NCI-H128 (cell line): Measurements from ENCODE around the gene SLC6A4.

Source experiments
- DNase-seq: peaks from one replicate; lab custom pipeline; 2025; ENCODE audit not compliant: unreplicated experiment; lab: John Stamatoyannopoulos, UW

SLC6A4 gene

DNA sequence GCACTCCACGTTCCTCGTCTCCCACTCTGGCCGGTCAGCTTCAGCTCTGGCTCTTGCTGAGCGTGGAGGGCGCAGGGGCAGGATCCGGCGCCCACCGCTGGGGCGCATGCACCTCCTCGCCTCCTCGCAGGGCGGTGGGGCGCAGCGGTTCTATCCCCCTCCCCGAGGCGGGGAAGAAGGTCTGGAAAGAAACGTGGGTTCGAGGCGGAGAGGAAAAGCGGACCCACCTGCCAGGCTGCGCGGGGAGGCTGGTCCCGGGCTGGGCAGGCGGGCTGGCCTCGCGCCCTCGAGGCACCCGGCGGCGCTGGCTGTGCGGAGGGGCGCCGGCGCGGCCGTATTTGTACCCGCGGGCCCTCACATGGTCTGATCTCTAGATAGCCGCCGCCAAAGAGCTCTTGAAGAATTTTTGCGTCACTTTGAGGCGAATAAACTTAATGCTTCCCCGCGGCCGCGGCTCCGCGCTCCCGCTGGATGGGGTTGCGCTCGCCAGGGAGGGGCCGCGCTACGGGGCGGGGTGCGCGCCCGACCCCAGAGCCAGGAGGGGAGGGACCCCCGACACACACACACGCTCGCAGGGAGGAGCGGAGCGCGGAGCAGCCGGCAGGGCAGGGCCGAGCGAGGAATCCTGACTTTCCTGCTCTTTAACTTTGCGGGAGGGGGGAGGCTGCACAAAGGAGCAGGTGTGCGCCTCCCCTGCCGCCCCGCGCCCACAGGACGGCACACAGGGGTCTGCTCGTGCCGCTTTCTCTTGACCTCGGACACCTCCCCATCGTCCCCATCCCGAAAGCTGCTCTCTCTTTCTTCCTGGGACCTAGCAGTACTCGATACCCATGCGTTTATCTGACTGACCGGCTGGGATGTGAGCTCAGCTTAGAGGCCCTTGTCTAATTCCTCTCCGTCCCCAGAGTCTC is at the start of gene SLC6A4:
Gene SLC6A4 (minus strand): TSS at position 312 of the 911 bp plus-strand sequence. CDS start 13,739 bp downstream, outside the sequence.
- no peak for DNase-seq

DNA sequence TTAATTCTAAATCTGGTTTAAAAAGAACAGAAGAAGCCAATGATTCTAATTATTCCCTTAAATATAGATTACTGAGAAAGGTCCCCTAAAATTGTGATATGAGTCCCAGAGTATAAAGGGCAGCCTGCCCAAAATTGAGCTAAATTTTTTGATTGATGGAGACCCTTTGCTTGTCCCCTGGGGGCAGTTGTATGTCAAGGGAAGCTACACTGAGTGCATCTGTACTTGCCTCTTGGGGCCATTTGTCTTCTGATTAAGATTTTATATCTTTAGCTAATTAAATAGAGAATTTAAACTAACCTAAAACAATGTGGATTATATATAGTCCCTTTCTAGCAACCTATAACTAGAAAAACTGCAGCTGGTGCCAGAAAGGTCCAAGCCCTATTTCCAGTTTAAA is 43.7 kb upstream of the SLC6A4 start:
- DNase-seq = no peak

DNA sequence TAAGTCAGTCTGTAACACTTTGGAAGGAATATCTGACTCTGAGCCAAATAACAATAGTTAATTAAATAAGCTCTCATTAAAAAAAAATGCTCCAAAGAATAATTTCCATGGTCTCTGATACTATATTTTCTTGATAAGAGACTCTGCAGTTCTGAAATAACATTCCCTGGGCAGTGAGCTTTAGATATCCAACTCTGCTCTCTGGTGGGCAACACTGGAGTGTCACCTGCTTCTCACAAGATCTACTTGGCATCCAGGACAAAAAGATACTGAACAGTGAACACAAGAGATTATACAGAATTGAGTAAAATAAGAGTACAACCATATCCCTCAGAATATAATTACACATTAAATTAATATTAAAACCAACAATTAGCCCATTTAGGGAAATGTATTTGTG is 42.5 kb upstream of the SLC6A4 start:
- DNase-seq = peak; percentile 17

DNA sequence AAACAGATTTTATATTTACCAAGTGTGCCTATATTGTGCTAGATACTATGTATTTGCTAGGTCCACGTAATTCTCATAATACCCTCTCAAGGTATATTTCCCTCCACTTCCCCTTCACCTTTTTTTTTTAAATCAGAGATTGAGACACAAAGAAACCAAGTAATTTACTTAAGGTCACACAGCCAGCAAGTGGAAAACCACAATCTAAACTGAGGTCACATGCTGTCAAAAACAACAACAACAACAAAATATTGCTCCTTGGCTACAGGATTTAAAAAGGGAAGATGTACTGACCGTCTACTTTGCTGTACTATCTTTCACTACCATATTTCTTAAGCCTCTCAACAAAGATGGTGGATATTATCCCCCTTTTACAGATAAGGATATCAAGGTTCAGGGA is 40.4 kb upstream of the SLC6A4 start:
- no peak for DNase-seq

DNA sequence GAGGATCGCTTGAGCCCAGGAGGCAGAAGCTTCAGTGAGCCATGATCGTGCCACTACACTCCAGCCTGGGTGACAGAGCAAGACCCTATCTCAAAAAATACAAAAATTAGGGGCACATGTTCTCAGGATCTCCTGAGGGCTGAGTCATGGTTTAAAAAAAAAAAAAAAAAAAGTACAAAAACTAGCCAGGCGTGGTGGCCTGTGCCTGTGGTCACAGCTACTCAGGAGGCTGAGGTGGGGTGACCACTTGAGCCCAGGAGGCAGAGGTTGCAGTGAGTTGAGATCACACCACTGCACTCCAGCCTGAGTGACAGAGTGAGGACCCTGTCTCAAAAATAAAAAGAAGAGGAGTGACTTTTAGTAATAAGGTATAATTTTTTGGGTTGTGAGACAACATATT is 39.4 kb upstream of the SLC6A4 start:
- no peak for DNase-seq

DNA sequence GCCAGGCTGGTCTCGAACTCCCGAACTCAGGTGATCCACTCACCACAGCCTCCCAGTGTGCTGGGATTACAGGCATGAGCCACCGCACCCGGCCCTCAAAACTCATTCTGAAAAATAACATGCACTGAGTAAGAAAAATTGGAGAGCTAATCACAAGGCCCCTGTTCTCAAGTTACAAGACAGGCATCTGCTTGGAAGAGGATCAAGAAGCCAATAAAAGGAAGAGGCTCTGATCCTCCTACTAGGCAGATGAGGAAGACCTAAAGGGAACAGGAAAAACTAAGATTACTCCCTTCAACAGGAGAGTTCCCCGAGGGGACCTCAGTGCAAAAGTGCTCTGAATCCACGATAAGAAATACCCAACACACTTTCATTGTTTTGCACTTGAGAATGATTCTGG is 37.9 kb upstream of the SLC6A4 start:
- DNase-seq = no peak

DNA sequence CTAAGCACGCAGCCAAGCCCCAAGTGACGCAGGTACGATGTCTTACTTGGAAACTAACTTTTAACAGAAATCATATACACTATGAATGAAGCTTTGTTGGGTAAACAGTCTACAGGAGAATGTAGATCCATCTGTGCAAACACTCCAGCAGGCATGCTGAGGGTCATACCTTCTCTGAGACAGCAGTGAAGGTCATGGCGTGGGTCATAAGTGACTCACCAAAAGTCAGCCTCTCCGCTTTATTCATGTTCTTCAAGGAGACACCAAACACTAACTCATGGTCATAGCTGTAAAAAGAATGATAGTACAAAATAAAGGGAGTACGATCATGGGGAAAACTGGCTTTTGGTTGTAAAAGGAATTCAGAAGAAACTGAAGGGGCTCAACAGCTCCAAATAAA is 35.6 kb upstream of the SLC6A4 start:
- DNase-seq = no peak

DNA sequence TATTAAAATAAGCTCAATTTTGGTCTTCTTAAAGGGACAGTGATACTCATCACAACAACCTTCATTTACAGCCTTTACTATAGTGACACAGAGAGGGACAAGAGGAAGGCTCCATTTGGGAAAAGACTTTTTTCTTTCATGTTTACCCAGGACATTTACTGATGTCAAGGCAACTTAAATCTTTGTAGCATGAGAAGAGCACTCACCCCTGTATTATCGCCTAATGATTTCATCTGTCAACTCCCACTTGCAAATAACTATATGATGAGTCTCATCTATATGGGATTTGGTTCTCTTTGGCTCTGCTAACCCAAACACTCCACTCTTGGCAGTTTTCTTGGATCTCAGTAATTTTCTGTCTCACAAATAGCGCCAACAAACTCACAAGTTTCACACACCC is 32.1 kb upstream of the SLC6A4 start:
- DNase-seq = no peak

DNA sequence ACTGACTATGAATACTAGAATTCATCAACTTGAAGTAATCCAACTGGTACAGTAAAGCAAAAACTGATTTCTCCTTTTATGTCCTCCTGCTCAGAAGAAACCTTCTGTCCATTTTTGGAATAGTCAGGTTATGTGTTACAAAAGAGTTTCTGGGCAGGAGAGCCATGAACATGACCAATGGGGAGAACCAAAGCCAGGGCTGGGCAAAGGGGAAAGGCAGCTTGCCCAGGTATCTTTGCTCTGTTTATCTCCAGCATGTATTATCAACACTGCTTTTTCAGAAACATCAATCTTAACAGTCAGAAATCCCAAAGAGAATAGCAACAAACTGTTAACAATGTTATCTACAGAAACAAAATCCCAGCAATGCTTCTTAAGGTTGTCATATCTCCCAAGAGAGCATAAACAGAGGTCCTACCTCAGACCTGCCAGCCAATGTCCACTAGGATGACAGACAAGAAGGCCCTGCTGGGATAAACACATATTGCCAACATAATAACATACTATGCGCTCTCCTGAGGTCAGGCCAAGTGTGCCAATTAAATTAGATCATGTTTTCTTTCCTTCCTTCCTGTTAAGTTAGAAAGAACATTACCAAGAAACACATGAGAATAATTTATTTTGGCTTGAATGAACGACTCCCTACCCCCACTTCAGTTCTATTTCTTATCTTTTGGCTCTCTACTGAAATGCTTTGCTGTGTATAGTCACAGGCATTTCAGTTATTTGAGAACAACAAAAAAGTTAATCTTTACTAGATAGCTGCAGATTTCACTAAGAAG is 28.2 kb upstream of the SLC6A4 start:
- DNase-seq = no peak

DNA sequence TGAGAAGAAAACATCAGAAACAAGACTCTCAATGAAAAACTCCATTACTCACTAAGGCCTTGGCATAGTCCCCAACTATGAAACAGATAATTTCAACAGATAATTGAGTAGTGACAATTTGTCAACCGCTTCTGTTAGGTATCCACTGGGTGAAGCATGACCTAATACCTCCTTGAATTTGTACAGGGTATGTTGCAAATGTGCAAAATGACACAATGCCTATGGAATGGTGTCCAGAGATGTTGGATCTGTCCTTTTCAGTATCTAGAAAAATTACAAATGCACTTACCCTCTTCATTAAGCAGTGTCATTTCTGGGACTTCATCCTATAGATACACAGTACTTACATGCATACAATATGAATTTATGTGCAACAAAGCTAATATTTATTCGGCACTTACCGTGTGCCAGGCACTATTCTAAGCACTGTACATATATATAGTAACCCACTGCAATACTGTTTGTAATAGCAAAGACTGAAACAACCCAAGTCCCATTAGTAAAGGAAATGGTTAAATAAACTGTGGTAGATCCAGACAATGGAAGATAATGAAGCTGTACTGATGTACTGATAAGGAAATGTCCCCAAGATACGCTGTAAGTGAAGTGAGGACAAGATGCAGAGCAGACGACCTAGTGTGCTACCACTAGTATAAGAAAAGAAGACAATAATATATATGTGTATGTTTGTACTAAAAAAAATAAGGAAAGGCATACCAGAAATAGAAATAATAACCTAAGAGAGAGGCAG is 21.4 kb upstream of the SLC6A4 start:
- no peak for DNase-seq

DNA sequence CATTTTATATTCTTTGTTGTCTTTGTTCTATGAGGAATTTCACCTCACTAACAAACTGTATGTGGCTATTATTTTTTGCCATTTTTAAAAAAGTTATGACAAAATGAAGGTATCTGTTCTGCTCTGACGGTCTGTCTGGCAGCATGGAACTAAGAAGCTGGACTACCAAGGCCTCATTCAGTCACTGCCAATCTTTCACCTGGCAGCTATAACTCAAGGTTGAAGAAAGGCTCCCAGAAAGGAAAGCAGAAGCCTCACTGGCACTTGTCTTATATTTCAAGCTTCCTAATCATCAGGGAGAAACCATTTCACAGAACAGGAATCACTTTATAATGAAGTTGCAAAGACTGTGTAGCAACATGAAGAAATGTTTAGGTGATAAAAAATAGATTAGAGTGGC is 18.7 kb upstream of the SLC6A4 start:
- DNase-seq = no peak

DNA sequence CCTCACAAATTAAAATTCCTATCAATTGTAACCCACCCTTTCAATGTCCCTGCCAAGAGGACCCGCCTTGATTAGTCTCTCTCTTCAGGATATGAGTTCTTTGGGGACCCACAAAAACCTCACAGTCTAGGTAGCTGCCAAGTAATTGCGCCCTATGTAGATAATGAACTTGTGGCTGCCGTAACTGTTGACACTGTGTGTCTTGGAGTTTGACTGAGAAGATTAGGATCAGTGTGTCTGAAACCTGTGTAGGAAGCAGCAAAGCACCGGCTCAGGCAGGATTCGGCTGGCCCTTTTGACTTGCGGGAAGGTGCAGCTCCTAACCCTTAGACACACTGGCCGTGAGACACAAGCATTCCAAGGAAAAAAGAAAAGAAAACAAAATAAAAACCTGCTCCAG is 17.8 kb upstream of the SLC6A4 start:
- no peak for DNase-seq

DNA sequence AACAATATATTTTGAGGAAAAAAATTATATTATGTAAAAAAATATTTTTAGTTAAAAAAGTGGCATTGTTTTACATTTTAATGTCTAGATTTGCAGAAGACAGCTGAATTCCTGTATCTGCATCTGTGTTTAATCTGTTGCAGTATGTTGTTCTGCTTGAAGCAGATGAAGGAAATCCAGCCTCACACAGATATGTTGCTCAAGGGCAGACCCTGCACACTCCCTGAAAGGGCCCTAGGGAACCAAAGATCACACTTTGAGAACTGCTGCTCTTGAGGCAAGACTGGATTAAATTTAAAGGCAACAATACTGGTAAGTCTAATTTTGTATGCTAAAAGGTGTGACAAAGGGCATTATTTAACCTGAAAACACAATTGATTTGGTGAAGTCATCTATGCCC is 16.4 kb upstream of the SLC6A4 start:
- DNase-seq = no peak

DNA sequence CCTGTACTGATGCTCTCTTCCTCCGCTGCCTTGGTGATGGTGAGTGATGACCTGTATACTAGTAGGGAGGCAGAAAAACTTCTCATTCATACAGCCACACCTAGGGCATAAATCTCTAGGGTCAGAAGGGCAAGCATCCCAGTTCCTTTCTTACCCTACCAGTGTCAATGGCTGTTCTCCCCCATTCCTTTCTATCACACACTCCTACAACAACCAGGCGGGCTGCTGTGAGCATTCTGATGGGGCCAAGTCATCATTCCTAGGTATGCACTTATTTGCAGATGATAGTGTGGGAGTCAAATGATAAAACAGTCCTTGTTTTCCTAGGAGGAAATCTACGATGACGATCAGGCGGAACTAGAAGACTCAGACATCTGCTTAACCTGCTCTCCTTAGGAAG is 14.0 kb upstream of the SLC6A4 start:
- no peak for DNase-seq

DNA sequence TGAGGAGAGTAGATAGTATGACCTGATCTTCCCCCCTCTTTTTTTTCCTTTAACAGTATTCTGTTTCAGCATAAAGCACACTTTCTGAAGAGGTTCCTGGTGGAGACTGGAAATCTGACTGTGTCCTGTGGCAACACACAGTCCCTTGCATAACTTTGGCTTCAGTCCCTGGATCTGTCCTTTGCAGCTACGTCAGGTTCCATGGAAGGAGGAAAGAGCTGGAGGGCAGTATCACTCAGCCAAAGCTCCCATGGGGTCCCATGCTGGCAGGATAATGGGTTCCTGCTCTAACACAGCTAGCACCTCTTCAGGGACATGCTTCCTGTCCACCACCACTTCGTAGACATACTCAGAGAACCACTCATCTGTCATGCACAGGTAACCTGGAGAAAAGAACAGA is 13.3 kb upstream of the SLC6A4 start:
- no peak for DNase-seq

DNA sequence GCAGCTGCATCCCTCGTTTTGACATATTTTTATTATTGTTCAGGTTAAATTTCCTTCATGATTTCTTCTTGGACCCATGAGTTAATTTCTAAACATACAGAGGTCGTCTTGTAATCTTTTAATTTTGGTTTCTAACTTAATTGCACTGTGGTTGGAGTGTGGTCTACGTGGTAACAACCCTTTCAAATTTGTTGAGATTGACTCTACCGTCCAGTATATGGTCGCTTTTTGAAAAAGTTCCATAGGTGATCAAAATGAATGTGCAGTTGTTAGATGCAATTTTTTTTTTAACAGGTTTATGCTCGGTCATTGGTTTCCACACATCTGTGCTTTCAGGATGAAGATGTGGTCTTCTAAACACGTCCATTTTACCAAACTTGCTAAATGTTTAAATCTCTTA is 11.0 kb upstream of the SLC6A4 start:
- no peak for DNase-seq

DNA sequence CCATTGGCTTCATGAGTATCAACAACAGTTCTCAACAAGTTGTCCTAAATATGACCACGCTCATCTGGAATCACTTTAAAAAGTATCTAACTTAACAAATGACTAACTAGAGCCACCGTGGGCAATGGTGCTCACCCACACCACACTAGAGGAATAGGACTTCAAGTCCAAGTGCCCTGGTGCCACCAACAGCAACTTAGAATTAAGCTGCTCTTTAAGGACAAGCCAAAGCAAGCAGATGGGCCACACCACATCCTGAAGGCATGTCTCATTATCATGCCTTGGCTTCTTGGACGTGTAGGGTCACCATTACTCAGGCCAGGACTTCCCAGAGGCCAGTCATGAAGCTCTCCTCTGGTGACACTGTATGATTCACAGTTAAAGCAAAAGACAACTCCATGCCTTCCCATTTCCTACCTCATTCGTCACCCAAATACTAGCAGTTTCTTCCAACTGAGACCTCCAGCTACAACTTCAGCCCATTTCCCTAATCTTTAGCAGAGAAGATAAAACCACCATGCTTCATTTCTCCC is 9.4 kb upstream of the SLC6A4 start:
- no peak for DNase-seq

DNA sequence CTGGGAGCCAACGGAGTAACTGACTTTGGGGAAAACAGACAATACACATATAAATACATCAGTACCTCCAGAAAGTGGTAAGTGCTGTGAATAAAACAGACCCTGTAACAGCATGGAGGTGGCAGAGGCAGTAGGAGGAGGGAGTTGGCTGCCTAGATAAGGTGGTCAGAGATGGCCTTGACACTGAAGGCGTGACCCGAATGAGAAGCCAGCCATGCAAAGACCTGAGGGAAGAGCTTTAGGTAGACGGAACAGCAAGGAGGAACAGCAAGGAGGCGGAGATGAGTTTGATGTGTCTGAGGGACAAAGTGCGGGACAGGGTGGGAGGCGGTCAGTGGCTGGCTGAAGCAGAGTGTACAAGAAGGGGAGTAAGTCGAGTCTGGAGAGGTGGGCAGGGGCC is 8.1 kb upstream of the SLC6A4 start:
- no peak for DNase-seq

DNA sequence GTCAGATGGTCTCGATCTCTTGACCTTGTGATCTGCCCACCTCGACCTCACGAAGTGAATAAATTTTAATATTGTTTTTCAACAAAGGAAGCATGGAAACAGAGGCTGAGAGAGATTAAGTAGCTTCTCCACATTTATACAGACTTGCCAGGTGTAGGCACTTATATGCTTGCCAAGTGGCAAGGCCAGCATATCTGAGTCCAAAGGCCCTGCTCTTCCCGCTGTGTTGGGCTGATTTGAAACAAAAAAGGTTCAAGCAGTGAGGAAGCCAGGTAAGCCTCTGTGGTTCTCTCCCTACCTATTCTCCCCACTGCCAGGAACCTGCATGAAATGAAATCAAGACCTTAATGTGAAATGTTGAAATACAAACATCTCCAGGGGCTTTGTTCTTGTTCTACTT is 7.5 kb upstream of the SLC6A4 start:
- no peak for DNase-seq

DNA sequence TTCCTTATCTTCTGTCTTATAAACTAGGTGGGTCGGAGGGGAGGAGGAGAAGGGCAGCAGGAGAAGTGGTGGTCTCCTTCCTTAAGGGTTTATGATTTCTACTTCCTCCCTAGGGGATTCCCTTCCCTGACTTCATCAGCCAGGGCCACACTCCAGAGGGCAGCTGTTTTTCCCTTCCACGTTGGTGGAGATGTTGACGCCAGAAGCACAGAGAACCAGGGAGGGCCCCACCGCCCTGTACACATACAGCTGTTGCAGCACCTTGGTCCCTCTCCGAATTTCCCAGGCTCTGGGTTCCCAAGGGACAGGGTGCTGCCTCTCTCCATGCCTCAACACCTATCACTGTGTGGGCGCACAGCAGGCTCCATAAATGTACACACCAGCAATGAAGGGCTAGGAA is 5.6 kb upstream of the SLC6A4 start:
- DNase-seq = no peak

DNA sequence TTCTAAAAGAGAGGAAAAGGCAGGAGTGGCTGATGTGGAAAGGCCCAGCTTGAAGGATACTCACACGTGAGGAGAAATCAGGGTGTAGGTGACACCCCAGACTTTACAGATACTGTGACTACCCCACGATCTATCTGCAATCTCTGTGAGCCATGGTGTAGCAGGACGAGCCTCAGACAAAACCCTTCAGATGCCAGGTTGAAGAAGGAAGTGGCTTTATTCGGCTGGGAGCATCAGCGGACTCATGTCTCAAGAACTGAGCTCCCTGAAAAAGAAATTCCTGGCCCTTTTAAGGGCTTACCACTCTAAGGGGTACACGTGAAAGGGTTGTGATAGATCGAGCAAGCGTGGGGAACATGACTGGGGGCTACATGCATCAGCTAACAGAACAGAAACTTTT is 4.7 kb upstream of the SLC6A4 start:
- DNase-seq = no peak
